GM18499 (cell line): ENCODE results near the gene SPRN.
"Not testable (repeated sequence)": the region's sequence is repeated elsewhere in the genome, so short reads cannot be mapped to it uniquely, and the experiment has no call there.

Source experiments
- ATAC-seq: cut with Tn5 transposase; IDR thresholded peaks from one replicate; pipeline ENCODE4 v1.9.1; 2021; ENCODE audit warnings: moderate number of reproducible peaks; ENCODE audit not compliant: insufficient read depth, unreplicated experiment

SPRN gene

GRCh38 chr10:133424601-133425000 is at the start of gene SPRN:
SPRN (minus strand) TSS chr10:133424625; CDS start chr10:133423681, 944 bp downstream.
- not testable (repeated sequence) for ATAC-seq

GRCh38 chr10:133474027-133474426 is 49.6 kb upstream of the SPRN start:
- no peak for ATAC-seq

GRCh38 chr10:133473270-133473669 is 48.8 kb upstream of the SPRN start:
- no peak for ATAC-seq

GRCh38 chr10:133471300-133472109 is 47.1 kb upstream of the SPRN start:
- no peak for ATAC-seq

- ATAC-seq = not testable (repeated sequence)
Observed at GRCh38 chr10:133469205-133469604, 44.8 kb upstream of the SPRN start.

GRCh38 chr10:133467286-133467911 is 43.0 kb upstream of the SPRN start:
- no peak for ATAC-seq

- ATAC-seq = no peak
Observed at GRCh38 chr10:133466683-133467275, 42.4 kb upstream of the SPRN start.

GRCh38 chr10:133465950-133466474 is 41.6 kb upstream of the SPRN start:
- no peak for ATAC-seq

GRCh38 chr10:133465191-133465949 is 40.9 kb upstream of the SPRN start:
- ATAC-seq = no peak

GRCh38 chr10:133464582-133465031 is 40.2 kb upstream of the SPRN start:
- no peak for ATAC-seq

- ATAC-seq = no peak
Observed at GRCh38 chr10:133462512-133463305, 38.3 kb upstream of the SPRN start.

GRCh38 chr10:133461841-133462240 is 37.4 kb upstream of the SPRN start:
- ATAC-seq = no peak

- ATAC-seq = no peak
Observed at GRCh38 chr10:133461027-133461426, 36.6 kb upstream of the SPRN start.

- ATAC-seq = no peak
Observed at GRCh38 chr10:133460208-133460769, 35.9 kb upstream of the SPRN start.

GRCh38 chr10:133459454-133460207 is 35.2 kb upstream of the SPRN start:
- ATAC-seq = no peak

- no peak for ATAC-seq
Observed at GRCh38 chr10:133458710-133459453, 34.5 kb upstream of the SPRN start.

GRCh38 chr10:133458021-133458709 is 33.7 kb upstream of the SPRN start:
- no peak for ATAC-seq
